ENCODE measurements around the gene TNS3.

Gene TNS3

GRCh38 chr7:47540387-47541350 is 41.2 kb downstream of the TNS3 start:
- peak; percentile 37 for DNase-seq (ENCODE audit: low spot score)

- no peak for DNase-seq (ENCODE audit: low spot score)
These were observed 41.9 kb downstream of the TNS3 start for GRCh38 chr7:47540053-47540386.

DNA sequence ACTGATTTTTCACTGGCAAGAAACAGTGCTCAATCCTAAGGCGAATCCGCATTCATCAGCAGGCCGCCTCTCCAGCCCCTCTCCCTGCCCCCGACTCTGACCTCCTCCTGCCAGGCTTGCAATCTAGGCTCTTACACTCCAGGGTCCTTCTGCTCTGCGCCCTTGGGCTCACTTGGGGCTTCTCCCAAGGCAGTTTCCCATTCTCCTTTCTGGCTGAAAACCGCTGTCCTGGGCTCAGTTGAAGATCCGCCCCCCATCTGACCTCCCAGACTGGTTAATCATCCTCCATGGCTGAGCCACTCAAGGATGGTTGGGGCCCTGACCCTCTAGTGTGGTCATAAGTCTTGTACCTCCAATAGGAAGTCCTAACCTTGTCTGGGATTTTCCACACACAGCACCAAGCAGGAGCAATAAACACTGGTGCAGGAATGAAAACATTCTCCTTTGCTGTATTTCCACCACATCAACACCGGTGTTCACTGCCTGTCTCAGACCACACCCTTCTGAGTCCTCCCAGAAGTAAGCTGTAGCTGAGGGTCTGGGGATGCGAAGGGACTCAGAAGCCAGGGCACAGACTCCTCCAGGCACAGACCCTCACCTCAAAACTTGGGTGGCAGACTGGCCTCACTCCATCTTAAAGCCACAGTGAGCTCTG is 42.4 kb downstream of the TNS3 start:
- no peak for DNase-seq (ENCODE audit: low spot score)

- DNase-seq (ENCODE audit: low spot score) = no peak
These were observed 43.0 kb downstream of the TNS3 start for GRCh38 chr7:47538846-47539311.

DNA sequence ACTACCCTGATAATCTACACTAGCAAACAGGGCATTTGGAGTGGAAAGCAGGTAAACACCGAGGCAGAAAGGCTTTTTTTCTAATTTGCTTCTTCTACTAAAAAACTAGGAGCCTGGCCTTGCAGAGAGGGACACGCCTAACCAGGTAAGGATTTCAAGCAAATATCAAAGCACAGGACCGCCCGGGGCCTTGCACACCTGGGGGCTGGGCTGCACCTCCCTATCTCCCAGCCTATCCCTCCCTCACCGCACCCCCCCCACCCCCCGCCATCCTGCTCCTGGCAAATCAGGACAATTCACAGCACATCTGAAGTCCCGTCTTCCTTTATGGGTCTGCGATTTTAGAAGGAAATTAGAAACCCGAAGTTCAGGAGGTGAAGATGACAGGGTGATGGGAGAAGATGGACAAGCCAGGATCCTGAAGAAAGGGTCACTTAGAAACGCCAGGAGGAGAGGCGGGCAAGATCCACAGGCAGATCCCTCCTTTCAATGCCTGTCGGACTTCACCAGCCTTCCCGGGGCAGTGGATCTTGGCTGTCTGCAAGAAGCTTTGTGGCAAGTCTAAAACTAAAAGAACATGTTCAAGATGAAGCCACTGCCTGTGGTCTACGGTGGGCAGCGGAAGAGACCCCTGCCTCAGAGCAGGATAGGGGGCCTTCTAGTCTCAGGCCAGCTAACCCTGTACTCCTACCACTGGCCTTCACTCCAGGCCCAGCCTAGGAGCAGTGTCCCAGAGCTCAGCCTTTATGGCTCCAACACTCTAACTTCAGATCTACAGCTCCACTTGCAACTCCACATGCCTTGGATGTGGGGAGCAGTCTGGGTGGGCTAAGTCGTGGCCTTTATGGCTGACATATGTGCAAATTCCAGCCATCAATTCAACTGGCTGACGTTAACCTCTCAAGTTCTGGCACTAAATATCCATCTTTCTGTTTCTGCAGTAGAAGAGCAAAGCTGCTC is 43.9 kb downstream of the TNS3 start:
- no peak for DNase-seq (ENCODE audit: low spot score)

DNA sequence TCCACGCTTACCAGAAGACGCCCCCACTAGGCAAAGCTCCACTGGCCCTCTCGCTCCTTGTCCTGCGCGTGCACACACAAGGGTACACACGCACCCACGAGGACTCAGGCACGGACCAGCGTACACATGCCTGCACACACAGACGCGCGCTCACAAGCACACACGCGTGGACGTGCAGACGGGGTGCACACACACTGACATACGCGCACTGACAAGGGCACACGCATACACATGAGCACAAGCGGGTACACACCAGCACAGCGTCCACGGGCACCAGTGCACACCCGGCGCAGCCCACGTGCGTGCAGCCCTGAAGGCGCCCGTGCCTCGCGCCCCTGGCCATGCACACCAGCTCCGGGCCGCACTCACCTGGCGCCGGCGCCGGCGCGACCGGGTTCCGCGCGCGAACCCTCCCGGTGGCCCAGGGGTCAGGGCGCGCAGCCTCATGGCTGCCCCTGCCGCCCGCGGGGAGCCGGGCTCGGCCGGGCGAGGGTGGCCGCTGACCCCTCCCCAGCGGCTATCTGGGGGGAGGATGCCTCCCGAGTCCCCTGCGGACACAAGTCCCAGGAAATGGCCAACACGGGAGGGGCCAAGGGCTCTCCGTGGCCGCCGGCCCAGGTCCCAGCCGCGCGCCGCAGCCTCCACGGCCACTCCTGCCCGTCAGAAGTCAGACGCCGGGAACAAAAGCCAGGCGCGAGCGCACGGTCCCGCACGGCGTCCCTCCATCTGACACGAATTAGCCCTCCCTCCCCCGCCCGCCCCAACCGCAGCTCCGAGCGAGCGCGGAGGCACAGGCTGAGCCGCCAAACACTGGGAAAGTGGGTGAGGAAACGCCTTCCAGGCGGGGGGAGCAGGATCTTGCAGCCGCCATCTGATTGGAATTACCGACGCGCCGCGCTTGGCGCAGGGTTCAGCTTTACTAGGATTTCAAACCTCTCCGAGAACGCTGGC is 45.0 kb downstream of the TNS3 start:
- DNase-seq (ENCODE audit: low spot score) = no peak

- no peak for DNase-seq (ENCODE audit: low spot score)
These were observed 45.9 kb downstream of the TNS3 start for GRCh38 chr7:47535704-47536628.

DNA sequence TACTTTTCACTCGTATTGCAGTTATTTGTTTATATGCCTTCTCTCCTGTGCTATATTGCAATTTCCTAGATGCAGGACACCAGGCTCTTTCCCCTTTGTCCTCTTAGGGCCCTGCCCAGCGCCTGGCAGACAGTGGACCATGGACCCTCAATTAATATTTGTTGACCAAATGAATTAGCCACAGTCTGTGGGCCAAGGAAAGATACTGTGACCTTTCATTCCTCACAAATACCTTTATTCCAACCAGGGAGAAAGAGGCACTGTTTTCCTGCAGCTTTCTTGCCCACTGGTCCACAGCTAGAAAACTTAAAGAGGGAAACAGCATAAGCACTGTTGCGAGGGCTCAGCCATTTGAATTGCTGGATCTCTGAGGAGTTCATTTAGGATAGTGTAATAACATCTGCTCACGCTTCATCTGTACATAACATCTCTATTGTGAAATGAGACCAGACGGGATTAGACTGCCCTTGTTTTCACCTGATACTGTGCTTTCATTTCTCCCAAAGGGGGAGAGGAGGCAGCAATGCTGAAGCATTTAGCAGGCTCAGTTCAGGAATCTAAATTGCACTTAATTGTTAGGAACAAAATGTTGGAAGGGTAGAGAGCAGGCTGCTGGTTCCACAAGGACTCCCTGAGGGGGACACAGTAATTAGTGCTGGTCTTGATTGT is 46.7 kb downstream of the TNS3 start:
- no peak for DNase-seq (ENCODE audit: low spot score)

DNA sequence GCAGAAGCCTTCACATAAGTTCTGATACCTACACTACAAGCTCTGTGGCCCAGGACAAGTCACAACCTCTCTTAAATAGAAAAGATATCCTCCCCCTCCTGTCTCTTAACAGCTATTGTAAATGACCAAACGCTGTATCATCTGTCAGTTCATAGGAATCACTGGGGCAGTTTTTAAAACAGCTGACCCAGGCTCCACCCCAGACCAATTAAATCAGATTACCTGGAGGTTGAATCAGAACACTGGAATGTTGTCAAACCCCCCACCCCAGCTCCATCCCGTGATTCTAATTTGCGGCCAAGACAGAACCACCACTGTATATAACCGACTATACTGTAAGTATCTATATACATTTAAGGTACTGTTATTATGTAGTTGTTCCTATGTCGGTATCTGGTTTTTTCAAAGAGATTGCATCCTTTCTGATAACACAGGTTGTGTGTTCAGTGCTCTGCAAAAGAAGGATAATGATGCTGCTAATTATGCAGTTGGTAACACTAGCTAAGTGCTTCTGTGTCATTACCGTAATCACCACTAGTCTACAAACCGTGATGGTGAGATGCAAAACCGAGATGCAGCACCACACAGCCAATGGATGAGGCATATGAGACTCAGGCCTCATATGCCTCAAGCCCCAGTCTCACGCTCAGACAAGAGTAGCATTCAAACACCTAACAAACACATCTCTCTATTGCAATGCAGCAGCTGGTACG is 47.4 kb downstream of the TNS3 start:
- DNase-seq (ENCODE audit: low spot score) = no peak

DNA sequence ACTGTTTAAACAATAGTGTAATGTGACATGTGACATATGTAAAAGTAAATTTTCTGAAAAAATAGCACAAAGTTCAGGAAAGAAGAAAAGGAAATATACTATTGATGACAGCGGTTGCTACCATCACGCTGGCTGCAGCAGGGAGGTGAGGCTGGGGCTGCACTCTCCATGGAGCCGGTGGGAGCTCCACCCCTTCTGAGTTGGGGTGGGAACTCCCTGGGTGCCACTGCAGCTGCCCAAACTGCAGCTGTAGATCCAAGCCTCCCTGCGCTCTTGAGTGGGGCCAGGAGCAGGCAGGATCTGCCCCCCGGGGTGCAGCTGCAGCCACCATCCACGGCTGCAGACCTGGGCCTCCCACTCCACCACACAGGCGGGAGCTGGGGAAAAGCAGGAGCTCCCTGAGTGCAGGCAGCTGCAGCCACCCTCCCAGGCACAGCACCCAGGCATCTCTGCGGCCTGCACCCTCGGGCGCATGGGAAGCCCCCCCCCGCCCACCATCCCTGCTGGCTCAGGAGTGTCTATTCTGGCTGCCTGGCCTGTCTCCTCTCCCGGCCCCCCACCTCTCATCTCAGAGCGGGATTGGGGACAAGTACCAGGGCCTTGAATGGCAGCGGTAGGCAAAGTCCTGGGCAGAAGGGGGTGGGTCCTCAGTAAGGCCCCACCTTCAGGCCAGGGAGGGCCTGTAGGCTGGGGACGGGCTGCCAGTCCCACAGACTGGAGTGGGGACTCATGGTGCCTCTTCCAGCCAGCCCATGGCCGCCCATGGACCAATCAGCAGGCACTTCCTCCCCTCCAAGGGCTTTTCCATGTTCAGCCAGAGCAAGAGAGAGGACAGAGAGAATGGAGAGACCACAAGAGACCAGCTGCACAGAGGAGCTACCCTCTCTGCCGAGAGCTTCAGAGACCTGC is 50.1 kb downstream of the TNS3 start:
- DNase-seq (ENCODE audit: low spot score) = no peak

DNA sequence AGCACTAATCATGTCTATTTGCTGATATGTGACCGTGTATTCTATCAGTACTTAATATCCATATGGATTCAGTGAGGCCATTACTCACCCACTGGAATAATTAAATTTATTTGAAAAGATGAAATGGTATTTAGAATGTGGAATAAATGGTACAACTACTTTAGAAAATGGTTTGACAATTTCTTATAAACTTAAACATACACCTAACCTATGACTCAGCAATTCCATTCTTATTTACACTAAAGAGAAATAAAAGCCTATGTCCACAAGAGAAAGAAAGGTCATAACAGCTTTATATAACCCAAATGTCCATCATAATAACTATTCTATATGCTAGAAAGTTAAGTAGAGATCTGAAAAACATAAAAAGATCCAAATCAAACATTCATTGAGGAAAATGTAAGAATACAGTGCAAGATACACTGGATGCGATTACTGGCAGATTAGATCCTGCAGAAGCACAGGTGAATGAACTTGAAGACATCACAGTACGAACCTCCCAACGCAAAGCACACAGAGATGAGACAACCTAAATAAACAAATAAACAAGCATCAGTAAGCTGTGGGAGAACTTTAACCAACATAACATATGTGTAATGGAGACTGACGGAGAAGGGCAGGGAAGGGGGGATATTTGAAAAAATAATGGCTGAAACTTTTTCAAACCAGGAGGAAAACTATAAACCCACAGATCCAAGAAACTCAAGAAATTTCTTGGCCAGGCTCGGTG is 51.9 kb downstream of the TNS3 start:
- DNase-seq (ENCODE audit: low spot score) = no peak

GRCh38 chr7:47529405-47529804 is 52.5 kb downstream of the TNS3 start:
- no peak for DNase-seq (ENCODE audit: low spot score)

DNA sequence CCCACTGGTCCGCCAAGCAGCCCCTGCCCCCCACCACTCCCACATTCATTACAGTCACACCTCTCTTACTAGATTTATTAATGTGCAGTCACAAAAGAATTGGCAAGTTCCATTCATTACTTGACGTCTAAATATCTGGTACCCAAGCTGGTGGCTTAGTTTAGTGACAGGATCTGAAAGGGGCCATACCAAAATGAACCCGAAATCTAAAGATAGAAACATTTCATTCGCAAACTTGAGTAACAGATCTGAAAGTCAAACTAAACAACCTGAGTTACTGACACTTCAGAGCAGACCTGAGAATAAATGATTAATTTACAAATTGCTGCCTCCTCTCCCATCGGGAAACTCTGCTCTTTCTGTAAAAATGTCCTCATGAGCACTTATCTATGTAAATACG is 53.4 kb downstream of the TNS3 start:
- no peak for DNase-seq (ENCODE audit: low spot score)

DNA sequence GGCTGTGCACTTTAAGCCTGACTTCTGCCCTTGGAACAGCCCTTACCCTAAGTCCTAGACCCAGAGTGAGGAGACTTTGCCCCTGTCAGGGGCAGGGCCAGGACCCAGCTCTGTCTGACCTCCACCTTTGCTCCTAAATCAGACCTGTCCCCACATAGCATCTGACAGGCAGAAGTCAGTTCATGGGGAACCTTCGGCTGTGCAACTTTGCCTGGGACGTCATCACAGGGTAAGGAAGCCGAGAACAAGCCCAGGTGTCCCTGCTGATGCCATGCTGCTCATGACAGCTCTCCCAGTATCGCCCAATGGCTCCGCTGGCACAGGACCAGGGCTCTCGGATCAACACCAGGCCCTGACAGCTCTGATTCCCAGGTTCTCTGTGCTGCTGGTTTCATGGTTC is 55.4 kb downstream of the TNS3 start:
- DNase-seq (ENCODE audit: low spot score) = no peak

- no peak for DNase-seq (ENCODE audit: low spot score)
These were observed 56.8 kb downstream of the TNS3 start for GRCh38 chr7:47525066-47525623.

GRCh38 chr7:47523401-47523800 is 58.5 kb downstream of the TNS3 start:
- no peak for DNase-seq (ENCODE audit: low spot score)

All from kidney capillary endothelial cell (primary cell).